Fibroblast of skin of back (primary cell): ENCODE measurements around the gene ZNF148.

ENCODE experiments used
- DNase-seq: peaks from one replicate; pipeline ENCODE4 v3.0.0-alpha.2; 2013

ZNF148 gene

DNA sequence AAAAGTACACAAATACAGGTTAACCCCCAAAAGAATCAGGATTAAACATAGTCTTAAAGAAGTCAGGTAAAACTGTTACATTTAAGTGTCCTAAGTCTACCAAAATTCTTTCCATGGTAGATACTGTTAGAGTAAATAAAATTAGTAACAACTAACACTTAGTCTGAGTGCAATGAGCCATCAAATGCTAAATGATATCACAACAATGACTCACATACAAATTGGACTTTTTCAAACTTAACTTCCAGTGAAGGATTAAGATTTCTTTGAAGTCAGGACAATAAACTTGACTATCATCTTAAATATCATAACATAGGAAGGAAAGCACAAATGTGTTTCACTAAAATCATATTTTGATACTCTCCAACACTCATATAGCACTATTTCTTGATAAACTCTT, 43.9 kb downstream of the ZNF148 start:
- DNase-seq = no peak

GRCh38 chr3:125326957-125327356, 48.2 kb downstream of the ZNF148 start:
- DNase-seq = no peak

- DNase-seq = no peak
Observed at GRCh38 chr3:125325746-125326145, 49.4 kb downstream of the ZNF148 start.

DNA sequence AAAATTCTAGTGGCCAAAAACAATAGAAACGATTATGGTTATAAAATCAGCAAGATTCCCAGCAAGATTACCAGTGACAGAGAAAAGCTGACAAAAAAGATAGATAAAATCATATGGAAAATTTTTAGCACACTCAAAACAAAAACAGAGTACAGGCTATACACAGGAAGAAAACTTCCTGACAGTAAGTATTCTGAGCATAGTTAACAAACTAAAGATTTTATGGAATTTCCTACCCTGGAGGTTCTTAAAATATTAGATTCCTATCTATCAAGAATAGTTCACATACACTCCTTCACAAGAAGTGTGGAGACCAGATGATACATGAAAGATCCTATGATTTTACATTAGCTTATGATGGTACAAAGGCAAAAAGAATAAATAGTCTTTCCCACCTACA, 50.8 kb downstream of the ZNF148 start:
- DNase-seq = peak; percentile 63

DNA sequence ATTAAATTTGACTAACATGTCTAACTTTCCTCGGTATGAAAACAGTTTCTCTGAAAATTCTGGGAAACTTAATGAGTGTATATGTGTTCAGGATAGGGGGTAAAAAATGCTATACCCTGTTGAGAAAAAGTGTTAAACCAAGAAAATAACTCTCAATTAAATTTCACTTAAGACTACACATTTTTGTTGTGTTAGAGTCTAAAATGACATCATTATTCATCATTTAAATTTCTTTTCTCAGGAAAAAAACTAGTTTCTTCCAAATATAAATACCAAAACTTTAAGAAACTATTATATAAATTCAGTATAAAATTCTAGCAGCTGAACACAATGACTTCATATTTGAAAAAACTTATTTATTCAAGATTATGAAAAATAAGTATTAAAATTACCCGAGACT, 52.2 kb downstream of the ZNF148 start:
- no peak for DNase-seq

GRCh38 chr3:125322166-125322565, 53.0 kb downstream of the ZNF148 start:
- DNase-seq = peak; percentile 52

- no peak for DNase-seq
Observed at GRCh38 chr3:125319765-125320164, 55.4 kb downstream of the ZNF148 start.

- DNase-seq = no peak
Observed at GRCh38 chr3:125318871-125319270, 56.3 kb downstream of the ZNF148 start.

DNA sequence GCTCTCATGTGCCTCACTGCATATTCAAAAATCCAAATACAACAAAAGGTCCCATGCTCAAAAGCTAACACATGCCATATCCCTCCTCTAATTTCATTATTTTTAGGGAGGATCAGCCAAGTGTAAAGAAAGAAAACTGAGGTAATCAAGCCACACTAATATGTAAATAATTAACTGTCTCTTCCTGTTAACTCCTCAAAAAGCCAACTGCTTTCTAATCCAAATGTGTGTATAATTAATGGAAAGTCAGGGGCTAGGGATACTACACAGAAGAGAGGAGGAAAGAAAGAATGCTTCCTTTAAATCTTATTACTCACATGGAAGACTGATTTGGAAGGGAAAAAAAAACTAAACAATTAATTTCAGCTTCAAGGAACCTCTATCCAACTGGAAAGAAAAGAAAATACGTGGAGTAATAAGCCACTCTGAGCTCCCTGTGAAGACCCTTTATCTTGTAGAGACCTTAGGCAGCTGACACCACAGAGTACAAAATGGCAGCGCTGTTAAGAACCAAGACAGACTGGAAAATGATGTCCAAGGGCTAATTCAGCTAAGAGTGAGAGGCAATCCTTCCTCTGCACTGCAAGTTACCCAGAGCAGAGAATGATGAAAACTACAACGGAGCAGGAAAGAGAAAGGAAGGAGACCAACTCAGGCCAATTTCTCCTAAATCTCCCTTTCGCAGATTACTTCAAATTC, 56.8 kb downstream of the ZNF148 start:
- DNase-seq = no peak

DNA sequence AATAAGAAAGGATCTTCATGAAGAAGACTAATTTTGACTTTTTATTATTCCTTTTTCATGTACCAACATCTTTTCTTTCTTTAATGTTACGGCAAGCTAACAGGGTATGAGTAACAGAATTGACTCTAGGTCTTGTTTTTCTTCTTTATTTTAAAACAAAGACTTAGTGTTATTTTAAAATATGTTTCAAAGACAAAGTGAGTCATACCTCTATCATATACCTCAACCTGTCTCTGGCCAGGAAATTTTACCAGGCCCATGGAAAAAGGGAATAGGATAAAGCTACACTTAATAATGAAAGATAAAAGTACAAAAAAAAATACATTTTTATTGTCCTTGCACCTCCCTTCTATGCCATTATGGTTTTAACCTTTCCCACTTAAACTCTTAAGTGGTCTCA, 57.4 kb downstream of the ZNF148 start:
- peak; percentile 33 for DNase-seq

DNA sequence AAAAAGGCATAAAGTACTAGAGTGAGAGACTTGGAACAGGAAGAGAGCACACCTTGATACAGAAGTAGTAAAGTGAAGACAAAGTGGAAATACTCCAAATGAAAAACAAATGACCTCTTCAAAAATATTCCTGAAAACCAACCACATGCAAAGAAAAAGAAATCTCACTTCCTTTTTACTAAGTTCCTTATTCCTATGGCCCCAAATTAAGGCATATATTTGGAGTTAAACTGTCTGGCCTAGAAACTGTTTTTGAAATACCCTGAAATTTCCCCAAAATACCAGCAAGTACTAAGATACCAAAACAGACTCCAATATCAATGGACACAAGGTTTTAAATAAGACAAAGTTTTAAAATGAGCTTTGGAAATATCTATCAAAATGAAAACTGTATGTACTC, 58.2 kb downstream of the ZNF148 start:
- no peak for DNase-seq

- no peak for DNase-seq
Observed at GRCh38 chr3:125316246-125316645, 58.9 kb downstream of the ZNF148 start.

- DNase-seq = peak; percentile 60
Observed at GRCh38 chr3:125313060-125313635, 62.0 kb downstream of the ZNF148 start.

GRCh38 chr3:125310623-125311081, 64.5 kb downstream of the ZNF148 start:
- no peak for DNase-seq

GRCh38 chr3:125309476-125309875, 65.6 kb downstream of the ZNF148 start:
- DNase-seq = no peak

DNA sequence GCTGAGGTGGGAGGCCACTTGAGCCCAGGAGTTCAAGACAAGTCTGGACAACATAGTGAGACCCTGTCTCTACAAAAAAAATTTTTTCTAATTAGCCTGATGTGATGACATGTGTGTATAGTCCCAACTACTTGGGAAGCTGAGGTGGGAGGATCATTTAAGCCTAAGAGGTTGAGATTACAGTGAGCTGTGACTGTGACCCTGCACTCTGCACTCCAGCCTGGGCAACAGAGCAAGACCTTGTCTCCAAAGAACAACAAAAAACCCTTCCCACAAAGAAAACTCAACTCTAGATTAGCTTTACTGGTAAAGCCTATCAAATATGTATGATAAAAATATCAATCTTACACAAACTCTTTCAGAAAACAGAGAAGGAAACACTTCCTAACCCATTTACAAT, 68.5 kb downstream of the ZNF148 start:
- no peak for DNase-seq

DNA sequence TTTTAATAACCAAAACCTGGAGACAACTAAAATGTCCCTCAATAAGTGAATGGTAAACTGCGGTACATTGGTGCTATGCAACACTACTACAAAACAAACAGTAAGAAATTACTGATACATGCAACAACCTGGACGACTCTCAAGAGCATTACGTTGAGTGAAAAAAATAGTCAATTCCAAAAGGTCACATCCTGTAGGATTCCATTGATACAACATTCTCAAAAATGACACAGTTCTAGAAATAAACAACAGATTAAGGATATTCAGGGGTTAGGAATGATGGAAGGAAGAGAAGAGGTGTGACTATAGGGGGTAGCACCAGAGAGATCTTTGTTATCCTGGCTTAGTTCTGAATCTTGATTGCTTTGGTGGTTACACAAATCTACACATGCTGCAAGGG, 72.2 kb downstream of the ZNF148 start:
- DNase-seq = peak; percentile 25

GRCh38 chr3:125300416-125300815, 74.7 kb downstream of the ZNF148 start:
- DNase-seq = peak; percentile 89

GRCh38 chr3:125294411-125294810, 80.7 kb downstream of the ZNF148 start:
- DNase-seq = no peak

- DNase-seq = no peak
Observed at GRCh38 chr3:125292015-125292414, 83.1 kb downstream of the ZNF148 start.

GRCh38 chr3:125289429-125289981, 85.6 kb downstream of the ZNF148 start:
- DNase-seq = no peak

- no peak for DNase-seq
Observed at GRCh38 chr3:125287248-125287647, 87.9 kb downstream of the ZNF148 start.

DNA sequence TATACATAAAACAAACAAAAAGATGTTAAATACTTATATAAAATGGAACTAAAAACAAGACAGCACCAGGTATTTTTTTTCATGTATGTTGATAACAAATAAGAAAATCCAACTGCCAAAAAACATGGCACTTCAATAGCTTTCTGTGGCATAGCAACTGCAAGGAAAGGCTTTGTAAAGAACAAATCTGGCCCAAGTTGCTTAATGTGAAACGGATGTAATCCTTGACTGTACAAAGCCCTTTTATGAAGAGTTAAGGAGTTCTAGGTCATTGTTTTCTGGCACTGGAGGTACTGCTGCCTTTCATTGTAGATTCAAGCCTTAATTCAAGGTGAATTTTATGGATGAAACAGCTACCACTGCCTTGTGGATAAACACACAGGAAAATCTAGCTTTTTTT, 93.7 kb downstream of the ZNF148 start:
- DNase-seq = no peak

DNA sequence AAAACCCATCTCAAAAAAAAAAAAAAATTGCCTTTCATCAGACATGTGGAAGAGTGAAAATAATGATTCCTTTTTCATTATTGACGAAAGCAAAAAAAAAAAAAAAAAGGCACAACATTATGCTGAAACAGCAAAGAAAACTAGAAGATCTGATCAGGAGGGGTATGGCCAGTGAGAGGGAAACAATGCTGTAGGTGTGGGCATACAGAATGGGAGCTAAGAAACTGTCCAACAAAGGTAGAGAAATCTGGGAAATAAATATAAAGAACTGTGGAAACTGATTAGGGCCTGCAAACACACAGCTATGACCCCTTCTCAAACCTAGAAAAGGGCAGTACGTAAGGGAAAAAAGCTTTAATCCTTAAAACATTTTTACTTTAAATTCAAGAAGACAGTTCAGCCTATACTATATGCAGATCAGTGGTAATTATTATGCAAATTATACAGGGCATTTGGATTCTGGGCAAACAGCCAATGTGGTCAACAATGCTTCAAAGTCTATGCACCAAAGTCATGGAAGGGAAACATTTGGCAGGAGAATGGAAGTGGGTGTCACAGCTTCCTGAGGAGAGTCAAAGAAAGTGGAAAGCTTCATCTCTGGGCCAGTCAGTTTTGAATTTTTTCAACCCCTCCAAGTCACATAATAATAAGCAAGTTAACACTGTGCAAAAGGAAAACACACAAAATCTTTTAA, 94.3 kb downstream of the ZNF148 start:
- peak; percentile 54 for DNase-seq
